Natural killer cell (primary cell): ENCODE measurements around the gene CYLD. TPM values are rescaled to one million over a fixed set of nuclear protein-coding genes. Genes with fewer than 3 reads are reported as not detected.

Source experiments
- ATAC-seq, 3 donors: fragments of 150-1000 bp in 2 of 3; fragments of 200-7000 bp in 1 of 3; cut with Tn5 transposase; 1 replicate in 1 of 3; 2 replicates in 2 of 3; pipeline ENCODE4 v1.10.0; 2021; ENCODE audit warnings: mild to moderate bottlenecking in 2 of 3, moderate library complexity in 2 of 3
- DNase-seq, 2 donors: peaks; one replicate each; pipeline versions ENCODE4 v3.0.0 to v3.0.0-alpha.2; 2013 to 2021; ENCODE audit warnings: mixed read lengths in 1 of 2
- H3K27ac ChIP-seq: one replicate; pipeline ENCODE4 v1.5.1; 2013; ENCODE audit warnings: mild to moderate bottlenecking, low read length
- H3K27me3 ChIP-seq: one replicate; pipeline ENCODE4 v1.6.1; 2013; ENCODE audit warnings: low read length; ENCODE audit not compliant: control insufficient read depth, insufficient read depth
- H3K36me3 ChIP-seq: one replicate; pipeline ENCODE4 v1.6.1; 2013; ENCODE audit warnings: low read length; ENCODE audit not compliant: control insufficient read depth, insufficient read depth
- H3K4me1 ChIP-seq: one replicate; pipeline ENCODE4 v1.6.1; 2013; ENCODE audit warnings: low read length; ENCODE audit not compliant: control insufficient read depth, insufficient read depth
- H3K4me3 ChIP-seq: one replicate; pipeline ENCODE4 v1.5.1; 2013; ENCODE audit warnings: low read length
- H3K9me3 ChIP-seq: one replicate; pipeline ENCODE4 v1.6.1; 2013; ENCODE audit warnings: low read length; ENCODE audit not compliant: control insufficient read depth, insufficient read depth
- H3K27ac Mint-ChIP-seq, 2 donors: one replicate each; pipeline ENCODE4 v1.8.0; 2022; ENCODE audit warnings: mild to moderate bottlenecking in 2 of 2, mixed read lengths in 2 of 2, moderate library complexity in 1 of 2
- H3K27me3 Mint-ChIP-seq, 2 donors: one replicate each; pipeline ENCODE4 v1.8.0; 2022; ENCODE audit warnings: low read depth in 2 of 2, mixed read lengths in 2 of 2
- H3K36me3 Mint-ChIP-seq: one replicate; pipeline ENCODE4 v1.8.0; 2022; ENCODE audit warnings: mixed read lengths
- H3K4me1 Mint-ChIP-seq, 2 donors: one replicate each; pipeline ENCODE4 v1.8.0; 2022; ENCODE audit warnings: mixed read lengths in 2 of 2
- H3K4me3 Mint-ChIP-seq: one replicate; pipeline ENCODE4 v1.8.0; 2022; ENCODE audit warnings: mild to moderate bottlenecking, moderate library complexity, mixed read lengths
- H3K9me3 Mint-ChIP-seq, 2 donors: one replicate each; pipeline ENCODE4 v1.8.0; 2022; ENCODE audit warnings: mixed read lengths in 2 of 2
- WGBS: methylation state at CpG from one replicate; pipeline ENCODE4 v1.1.7; 2013; ENCODE audit warnings: missing lambda C conversion rate; ENCODE audit not compliant: insufficient coverage; 5-methylcytosine and 5-hydroxymethylcytosine counted together
- intact Hi-C: fragments of 100-400 bp; cut with micrococcal nuclease; formaldehyde crosslinking; loops from one replicate; pipeline ENCODE4 v1.14.2; 2022
- total RNA-seq, 4 donors: library from RNA; stranded (reverse); fragments of 120-200 nt in 1 of 4; gene quantifications; one replicate each; pipeline versions ENCODE4 v1.2.3 to v1.2.4, GENCODE V29; 2013 to 2022
- TF ChIP-seq, protein P1 (sequence below): fragments of 200-600 bp; IDR thresholded peaks from one replicate; pipeline ENCODE4 v1.8.0; 2022; ENCODE audit warnings: antibody characterized with exemption

The CYLD gene
- total RNA-seq, 3 donors from 2014 or later (not counting 1 experiment from before 2014, with no cell fraction given): 227 to 246 (median 236) TPM

GRCh38 chr16:50800074-50800473 lies 58.2 kb downstream of the CYLD start:
- peaks cover 48% of the 10 kb centered on the region for H3K36me3 ChIP-seq
- intact Hi-C loops: loop anchor here (10.0 kb wide), 3 partner anchors 55 to 1395 kb away; partner anchors contain the start of genes CYLD and NKD1
- Mint-ChIP-seq H3K4me1 (peaks cover 0 to 7% of the 10 kb centered on the region in 2 donors), H3K9me3 (no peaks in the 10 kb centered on the region), H3K27me3 (no peaks in the 10 kb centered on the region), H3K27ac (no peak overlapping the region), H3K4me3 (no peak overlapping the region), H3K36me3 (peaks cover 14% of the 10 kb centered on the region)
- H3K4me3 ChIP-seq: no peak overlapping the region
- H3K4me1 ChIP-seq: no peaks in the 10 kb centered on the region
- H3K27me3 ChIP-seq: no peaks in the 10 kb centered on the region
- TF ChIP-seq, protein P1, sequence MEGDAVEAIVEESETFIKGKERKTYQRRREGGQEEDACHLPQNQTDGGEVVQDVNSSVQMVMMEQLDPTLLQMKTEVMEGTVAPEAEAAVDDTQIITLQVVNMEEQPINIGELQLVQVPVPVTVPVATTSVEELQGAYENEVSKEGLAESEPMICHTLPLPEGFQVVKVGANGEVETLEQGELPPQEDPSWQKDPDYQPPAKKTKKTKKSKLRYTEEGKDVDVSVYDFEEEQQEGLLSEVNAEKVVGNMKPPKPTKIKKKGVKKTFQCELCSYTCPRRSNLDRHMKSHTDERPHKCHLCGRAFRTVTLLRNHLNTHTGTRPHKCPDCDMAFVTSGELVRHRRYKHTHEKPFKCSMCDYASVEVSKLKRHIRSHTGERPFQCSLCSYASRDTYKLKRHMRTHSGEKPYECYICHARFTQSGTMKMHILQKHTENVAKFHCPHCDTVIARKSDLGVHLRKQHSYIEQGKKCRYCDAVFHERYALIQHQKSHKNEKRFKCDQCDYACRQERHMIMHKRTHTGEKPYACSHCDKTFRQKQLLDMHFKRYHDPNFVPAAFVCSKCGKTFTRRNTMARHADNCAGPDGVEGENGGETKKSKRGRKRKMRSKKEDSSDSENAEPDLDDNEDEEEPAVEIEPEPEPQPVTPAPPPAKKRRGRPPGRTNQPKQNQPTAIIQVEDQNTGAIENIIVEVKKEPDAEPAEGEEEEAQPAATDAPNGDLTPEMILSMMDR: no peak
- no peak overlapping the region for H3K27ac ChIP-seq
- WGBS: 97% methylated on average over 3 of the region's 4 CpGs
- DNase-seq (no peak), ATAC-seq (no peak)
- no peaks in the 10 kb centered on the region for H3K9me3 ChIP-seq

DNA sequence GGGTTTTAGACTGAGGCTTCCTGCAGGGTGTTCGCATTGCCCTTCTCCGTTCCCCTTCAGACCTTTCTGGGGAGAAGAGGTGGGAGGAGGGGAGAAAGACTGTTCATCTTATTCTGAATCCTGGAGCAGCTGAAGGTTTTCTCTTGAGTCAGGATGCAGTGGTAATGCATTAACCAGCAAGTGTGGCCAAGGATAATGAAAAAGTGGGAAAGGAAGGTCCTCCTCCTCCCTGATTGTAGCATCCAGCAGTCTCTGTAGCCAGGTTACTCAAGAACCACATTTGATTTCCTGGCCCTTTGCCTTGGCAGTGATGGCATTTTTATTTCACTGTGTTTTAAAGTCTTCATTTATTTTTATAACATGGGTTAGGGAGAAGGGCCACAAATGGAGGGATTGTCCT lies 59.1 kb downstream of the CYLD start:
- H3K4me3 Mint-ChIP-seq: no peak overlapping the region
- H3K36me3 Mint-ChIP-seq: peaks cover 12% of the 10 kb centered on the region
- no peak for ATAC-seq
- Histone ChIP-seq H3K9me3 (no peaks in the 10 kb centered on the region), H3K36me3 (peaks cover 38% of the 10 kb centered on the region), H3K27ac (no peak overlapping the region), H3K4me3 (no peak overlapping the region), H3K4me1 (peaks cover 2% of the 10 kb centered on the region), H3K27me3 (no peaks in the 10 kb centered on the region)
- TF ChIP-seq, protein P1: no peak
- peak overlapping the region in 1 of 2 donors; percentile 14 for H3K27ac Mint-ChIP-seq
- DNase-seq: no peak
- H3K9me3 Mint-ChIP-seq: no peaks in the 10 kb centered on the region
- WGBS: 100% methylated on average over 2 of the region's 2 CpGs
- intact Hi-C loops: loop anchor here (10.0 kb wide), 3 partner anchors 56 to 1396 kb away; partner anchors contain the start of genes CYLD and NKD1
- peaks cover 4 to 11% of the 10 kb centered on the region in 2 donors for H3K4me1 Mint-ChIP-seq
- no peaks in the 10 kb centered on the region for H3K27me3 Mint-ChIP-seq

DNA sequence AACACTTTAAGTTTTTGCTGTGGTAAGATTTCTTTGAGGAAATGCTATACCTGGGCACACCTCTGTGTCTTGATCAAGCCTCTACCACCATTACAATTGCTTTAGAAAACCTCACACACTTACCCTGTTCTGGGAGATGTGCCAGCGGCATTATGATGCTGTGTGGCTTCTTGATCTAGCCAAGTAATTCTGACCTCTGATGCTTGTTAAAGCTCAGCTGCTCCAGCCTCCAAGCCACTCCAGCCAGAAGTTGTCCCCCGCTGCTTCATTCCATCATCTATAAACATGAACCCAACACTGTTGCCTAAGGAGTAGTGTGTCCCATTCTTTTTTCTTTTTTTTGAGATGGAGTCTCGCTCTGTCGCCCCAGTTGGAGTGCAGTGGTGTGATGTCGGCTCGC lies 60.1 kb downstream of the CYLD start:
- DNase-seq: no peak
- TF ChIP-seq, protein P1: no peak
- Mint-ChIP-seq H3K4me1 (peaks cover 12 to 15% of the 10 kb centered on the region in 2 donors), H3K4me3 (no peak overlapping the region), H3K27ac (peak overlapping the region; percentile 6 to 14), H3K36me3 (peaks cover 4% of the 10 kb centered on the region), H3K27me3 (no peaks in the 10 kb centered on the region), H3K9me3 (no peaks in the 10 kb centered on the region)
- no peaks in the 10 kb centered on the region for H3K9me3 ChIP-seq
- no peak overlapping the region for H3K4me3 ChIP-seq
- H3K27ac ChIP-seq: no peak overlapping the region
- no peak for ATAC-seq
- intact Hi-C loops: loop anchor here (10.0 kb wide), 3 partner anchors 57 to 1397 kb away; partner anchors contain the start of genes CYLD and NKD1
- 93% methylated on average over 6 of the region's 6 CpGs for WGBS
- no peaks in the 10 kb centered on the region for H3K27me3 ChIP-seq
- peaks cover 29% of the 10 kb centered on the region for H3K36me3 ChIP-seq
- H3K4me1 ChIP-seq: peaks cover 11% of the 10 kb centered on the region

GRCh38 chr16:50802961-50803360 lies 61.1 kb downstream of the CYLD start:
- Mint-ChIP-seq H3K4me1 (peaks cover 12 to 13% of the 10 kb centered on the region in 2 donors), H3K4me3 (no peak overlapping the region), H3K9me3 (no peaks in the 10 kb centered on the region), H3K36me3 (no peaks in the 10 kb centered on the region), H3K27ac (peak overlapping the region; percentile 32 to 55), H3K27me3 (no peaks in the 10 kb centered on the region)
- Histone ChIP-seq H3K4me1 (peaks cover 11% of the 10 kb centered on the region), H3K9me3 (no peaks in the 10 kb centered on the region), H3K27me3 (no peaks in the 10 kb centered on the region), H3K36me3 (peaks cover 21% of the 10 kb centered on the region), H3K27ac (no peak overlapping the region), H3K4me3 (no peak overlapping the region)
- intact Hi-C loops: loop anchor here (10.0 kb wide), 3 partner anchors 58 to 1398 kb away; partner anchors contain the start of genes CYLD and NKD1
- 94% methylated on average over 8 of the region's 8 CpGs for WGBS
- no peak for ATAC-seq
- TF ChIP-seq, protein P1: no peak
- no peak for DNase-seq
